Measurements from ENCODE around the gene RAG1.
A peak's percentile ranks its signal among the peaks of the same experiment; 100 is the strongest.

DNA sequence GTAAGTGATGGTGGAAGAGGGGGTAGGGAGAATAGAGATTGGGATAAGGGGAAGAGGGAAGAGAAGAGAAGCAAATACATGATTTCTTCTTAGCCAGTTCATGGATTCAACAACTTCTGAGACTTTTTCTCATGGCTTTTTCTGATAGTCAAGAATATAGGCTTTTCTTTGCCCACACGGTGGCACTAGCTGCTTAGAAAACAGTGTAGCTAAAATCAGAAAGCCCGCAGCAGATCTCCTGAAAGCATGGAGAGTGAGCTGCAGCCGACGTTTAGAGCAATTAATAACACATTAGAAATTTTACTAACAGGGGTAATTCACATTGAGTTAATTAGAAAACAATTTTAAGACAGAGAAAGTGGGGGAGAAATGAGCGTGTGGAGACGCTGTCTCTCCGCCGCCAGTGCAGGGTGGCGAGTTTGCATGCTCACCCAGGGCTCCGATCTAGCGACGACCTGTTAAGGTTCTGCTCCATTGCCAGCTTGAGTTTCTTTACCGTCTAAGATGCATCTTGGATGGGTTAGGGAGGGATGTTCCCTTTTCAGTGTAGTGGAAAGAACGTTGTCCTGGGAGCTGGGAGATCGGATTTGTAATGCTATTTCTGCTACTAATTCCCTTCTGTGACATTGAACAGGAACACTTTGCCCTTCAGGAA lies 3.3 kb upstream of the RAG1 start:
- TF ChIP-seq, protein P1, sequence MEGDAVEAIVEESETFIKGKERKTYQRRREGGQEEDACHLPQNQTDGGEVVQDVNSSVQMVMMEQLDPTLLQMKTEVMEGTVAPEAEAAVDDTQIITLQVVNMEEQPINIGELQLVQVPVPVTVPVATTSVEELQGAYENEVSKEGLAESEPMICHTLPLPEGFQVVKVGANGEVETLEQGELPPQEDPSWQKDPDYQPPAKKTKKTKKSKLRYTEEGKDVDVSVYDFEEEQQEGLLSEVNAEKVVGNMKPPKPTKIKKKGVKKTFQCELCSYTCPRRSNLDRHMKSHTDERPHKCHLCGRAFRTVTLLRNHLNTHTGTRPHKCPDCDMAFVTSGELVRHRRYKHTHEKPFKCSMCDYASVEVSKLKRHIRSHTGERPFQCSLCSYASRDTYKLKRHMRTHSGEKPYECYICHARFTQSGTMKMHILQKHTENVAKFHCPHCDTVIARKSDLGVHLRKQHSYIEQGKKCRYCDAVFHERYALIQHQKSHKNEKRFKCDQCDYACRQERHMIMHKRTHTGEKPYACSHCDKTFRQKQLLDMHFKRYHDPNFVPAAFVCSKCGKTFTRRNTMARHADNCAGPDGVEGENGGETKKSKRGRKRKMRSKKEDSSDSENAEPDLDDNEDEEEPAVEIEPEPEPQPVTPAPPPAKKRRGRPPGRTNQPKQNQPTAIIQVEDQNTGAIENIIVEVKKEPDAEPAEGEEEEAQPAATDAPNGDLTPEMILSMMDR (conservative IDR thresholded peaks at IDR 0.05; ENCODE audit: low read depth, low read length), result peak; percentile 99
- peak; percentile 19 for TF ChIP-seq EZH2 (IDR thresholded peaks at IDR 0.05; ENCODE audit: borderline replicate concordance, low read depth, low read length, poor library complexity, severe bottlenecking)
